HG02678 (cell line): ENCODE measurements around the gene MTMR11.

ENCODE experiments used
- ATAC-seq: cut with Tn5 transposase; IDR thresholded peaks from one replicate; pipeline ENCODE4 v1.9.1; 2021; ENCODE audit warnings: mild to moderate bottlenecking, moderate library complexity; ENCODE audit not compliant: unreplicated experiment

MTMR11 gene

DNA sequence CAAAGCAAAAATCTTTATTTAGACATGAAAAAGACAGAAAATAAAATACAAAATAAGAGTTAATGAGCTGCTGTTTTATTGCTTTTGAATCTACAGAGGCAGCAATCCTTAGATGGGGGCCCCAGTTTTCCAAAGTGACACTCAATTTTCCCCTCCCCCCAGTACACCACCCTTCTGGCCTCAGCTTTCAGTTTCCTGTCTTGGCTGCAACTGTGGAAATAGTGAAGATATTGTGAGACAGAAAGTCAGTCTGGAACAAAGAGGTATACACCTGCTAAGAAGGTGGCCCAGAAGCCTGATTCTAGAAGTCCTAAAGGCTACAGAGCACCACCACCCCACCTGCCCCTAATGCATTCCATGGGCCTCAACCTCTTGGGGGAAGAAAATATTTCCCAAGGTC is 1.1 kb upstream of the MTMR11 start:
- no peak for ATAC-seq

DNA sequence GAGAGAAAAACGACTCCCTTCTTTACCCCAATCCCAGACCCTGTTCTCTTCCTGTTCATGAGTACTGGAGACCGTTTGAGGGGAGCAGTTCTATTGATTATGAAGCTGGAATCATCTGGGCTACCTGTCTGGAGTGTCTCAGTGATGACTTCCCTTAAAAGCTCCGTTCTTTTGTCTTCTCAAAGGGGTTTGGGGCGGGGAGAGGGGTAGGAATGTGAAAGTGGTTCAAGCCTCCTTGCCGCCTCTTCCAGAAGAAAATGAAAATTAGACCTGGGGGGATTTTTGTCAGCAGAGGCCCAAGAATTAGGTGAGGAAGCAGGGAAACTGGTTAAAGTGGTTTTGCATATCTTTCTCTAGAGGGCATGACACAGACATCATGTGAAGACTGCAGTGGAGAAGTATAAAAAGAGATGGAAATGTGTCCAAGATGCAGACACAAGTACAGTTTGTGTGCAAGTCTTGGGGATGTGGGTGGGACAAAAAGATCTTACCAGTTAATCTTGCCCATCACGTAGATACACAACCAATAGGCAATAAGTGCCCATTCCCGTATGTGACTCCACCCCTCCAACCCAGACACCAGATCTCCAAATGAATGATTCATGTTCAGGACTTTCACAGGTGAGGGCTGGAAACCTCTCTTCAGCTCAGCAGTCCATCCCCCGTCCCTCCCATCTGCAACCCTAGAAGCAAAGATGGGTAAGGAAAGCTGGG is 470 bp upstream of the MTMR11 start:
- no peak for ATAC-seq

DNA sequence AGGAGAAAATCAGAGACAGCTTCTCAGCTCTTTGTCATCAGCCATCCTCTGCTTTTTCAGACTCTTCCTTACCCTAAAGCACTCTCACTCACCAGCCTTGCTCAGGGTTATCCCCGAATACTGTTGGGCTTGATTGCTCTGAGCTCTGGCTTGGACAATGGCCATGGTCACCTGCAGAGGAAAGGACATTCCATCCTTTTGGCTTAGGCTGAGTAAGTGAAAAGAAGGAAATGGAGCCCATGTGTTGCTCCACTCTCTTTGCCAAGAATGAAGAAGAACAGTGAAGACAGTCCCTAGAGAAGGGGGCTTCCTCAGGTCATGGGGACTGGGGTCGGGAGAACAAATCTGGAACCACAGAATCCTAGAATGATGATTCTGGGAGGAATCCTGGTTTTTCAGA is 2.3 kb downstream of the MTMR11 start:
- ATAC-seq: no peak

DNA sequence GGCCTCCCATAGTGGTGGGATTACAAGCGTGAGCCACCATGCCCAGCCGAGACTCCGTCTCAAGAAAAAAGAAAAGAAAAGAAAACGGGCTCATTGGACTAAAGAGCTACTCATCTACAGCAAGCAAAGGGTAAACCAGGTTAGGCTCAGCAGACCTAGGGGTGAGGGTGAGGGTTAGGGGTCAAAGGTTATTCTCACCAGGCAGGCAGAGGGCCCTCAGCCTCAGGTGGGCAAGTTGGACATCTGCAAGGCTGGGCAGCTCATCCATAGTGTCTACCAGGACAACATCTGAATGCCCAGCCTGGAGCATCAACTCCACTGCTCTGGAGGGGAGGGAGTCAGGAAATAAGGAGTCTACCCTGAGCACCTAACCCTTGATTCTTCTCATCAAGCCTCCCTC is 3.5 kb downstream of the MTMR11 start:
- ATAC-seq: no peak

DNA sequence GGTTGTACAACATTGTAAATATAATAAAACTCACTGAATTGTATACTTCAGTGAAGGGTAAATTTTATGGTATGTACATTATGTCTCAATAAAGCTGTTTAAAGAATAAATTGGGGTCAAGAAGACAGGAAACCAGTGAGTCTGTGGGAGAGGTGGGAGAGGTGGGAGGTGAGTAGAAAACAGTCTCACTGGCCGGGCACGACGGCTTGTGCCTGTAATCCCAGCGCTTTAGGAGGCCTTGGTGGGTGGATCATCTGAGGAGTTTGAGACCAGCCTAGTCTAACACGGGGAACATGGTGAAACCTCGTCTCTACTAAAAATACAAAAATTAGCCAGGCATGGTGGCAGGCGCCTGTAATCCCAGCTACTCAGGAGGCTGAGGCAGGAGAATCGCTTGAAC is 4.2 kb downstream of the MTMR11 start:
- no peak for ATAC-seq

DNA sequence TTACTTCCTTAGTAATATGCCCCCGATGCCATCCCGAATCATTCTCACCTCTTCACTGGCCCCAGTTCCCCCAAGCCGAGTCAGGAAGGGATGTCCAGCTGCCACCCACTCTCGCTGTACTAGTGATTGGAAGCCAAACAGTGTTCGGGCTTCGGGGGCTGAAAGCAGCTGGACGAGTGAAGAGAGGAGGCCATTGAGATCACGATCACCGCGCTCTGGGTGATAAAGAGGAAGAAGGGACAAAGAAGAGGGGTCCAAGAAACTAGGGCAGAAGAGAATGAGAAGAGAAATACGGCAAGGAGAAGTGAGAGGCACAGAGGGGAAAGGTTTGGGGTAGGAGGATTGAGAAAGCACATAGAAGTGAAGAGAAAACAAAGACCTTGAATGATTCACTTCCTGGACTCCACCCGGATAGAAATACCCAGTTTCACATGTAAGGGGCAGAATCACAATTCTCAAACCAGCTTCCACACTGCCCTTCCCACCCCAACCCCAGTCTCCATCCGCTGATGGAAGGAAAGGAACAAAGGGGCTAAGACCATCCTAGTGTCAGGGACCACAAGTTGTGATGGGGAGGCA is 5.4 kb downstream of the MTMR11 start:
- ATAC-seq: no peak

DNA sequence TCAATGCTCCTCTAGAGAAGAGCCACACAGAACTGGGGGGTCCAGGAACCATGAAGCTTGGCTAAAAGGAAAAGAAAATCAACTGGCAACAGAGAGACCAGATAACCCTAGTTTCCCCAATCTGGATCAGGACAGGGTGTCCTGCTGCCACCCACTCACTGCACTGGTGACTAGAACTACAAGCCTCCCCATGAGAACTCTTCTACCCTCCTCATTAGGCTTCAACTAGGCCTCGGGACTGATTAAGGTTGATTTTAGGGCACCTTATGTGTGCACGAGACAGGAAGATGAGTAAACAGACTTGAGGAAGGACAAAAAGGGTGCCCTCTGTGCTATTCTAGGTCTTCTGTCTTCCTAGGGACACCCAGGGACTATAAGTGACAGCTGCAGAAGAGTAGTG is 6.8 kb downstream of the MTMR11 start:
- no peak for ATAC-seq

DNA sequence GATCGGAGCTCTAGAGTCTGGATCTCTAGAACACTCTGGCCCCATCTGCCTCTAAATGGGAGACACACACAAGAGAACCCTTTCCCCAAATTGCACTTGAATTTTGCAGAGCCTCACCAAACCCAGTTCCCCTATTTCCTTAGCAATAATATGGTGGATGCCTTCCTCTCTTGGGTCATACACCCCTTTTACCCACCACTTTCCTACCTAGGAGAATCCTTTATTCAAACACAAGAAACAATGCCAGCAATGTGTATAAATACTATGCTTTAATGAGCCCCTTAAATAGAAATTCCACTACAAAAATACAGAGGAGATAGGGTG is 8.3 kb downstream of the MTMR11 start:
- ATAC-seq: no peak

DNA sequence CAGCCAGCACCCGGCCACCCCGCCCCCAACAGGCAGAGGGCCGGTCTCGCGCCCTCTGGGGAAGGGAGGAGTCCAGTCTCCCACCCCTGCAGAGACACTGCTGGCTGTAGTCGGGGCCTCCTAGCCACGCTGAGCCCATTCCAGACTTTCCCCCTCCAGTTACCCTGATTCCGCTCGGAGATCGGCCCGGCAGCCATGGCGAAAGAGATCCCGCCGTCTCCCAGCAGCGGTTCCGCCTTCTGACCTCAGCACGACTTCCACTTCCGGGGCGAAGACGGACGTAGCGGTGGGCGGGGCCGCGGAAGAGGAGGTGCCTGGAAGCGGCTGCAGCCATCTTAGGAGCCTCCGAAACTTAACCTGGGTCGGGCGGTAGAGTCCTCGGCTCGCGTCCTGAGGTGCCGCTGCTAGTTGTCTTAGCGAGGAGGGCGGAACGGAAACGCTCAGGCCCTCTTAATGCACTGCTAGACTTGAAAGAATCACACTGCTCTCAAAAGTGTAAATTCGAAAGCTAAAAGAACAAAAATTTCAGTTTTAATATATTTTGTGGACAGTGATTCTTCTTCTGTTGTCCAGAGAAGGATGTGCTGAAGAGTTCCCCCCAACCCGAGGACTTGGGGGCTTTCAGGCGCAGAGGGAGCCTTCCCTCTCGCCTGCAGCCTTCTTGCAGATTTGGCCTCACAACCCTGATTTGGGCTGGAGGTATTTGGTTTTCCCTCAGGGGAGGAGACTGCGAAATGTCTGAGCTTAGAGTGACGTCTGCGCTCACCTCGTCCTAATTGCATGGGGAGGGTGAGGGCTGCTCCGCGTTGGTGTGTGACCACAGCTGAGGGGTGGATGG is 8.9 kb downstream of the MTMR11 start, which contains the start of gene SF3B4:
SF3B4 (minus strand) TSS at position 241 of the 838 bp plus-strand sequence; CDS start at position 197, 44 bp downstream.
- ATAC-seq: peak; percentile 95

DNA sequence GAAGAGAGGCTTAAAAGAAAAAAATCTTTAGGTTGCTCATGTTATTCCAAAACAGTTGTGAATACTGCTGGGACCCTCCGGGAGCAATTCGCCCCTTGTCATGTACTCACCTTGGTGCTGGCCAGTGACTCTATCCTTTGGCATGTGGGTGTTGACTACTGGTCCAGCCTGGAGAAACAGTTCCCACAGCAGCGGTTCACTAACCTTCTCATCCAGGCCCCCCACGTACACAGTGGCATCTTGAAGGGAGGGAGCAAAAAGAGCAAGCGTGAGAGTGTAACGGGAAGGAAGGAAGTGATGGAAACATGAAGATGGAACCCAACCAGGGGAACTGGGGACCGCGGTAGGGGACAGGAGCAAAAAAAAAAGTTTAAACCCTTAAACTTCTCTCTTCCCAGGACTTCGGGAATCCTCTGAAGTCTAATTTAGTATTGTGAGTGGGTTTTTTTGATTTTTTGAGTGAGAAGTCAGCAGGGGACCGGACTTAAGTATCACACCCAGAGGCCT is 9.6 kb downstream of the MTMR11 start:
- ATAC-seq: peak; percentile 3

DNA sequence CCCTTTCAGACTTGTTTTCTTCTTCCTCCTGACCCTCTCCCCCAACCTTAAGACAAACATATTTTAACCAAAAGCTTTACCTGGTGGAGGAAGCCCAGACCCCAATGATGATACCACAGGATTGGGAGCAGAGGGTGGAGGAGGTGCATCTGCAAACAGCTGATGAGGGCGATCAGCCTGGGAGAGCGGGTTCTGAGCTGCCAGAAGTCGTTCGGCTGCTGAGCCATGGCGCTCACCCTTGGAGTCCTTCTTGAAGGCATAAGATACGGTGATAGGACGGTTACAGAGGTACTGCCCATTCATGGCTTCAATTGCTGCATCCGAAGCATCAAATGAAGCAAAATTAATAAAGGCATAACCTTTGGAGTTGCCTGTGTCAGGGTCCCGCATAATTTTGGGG is 10.4 kb downstream of the MTMR11 start:
- ATAC-seq: no peak

DNA sequence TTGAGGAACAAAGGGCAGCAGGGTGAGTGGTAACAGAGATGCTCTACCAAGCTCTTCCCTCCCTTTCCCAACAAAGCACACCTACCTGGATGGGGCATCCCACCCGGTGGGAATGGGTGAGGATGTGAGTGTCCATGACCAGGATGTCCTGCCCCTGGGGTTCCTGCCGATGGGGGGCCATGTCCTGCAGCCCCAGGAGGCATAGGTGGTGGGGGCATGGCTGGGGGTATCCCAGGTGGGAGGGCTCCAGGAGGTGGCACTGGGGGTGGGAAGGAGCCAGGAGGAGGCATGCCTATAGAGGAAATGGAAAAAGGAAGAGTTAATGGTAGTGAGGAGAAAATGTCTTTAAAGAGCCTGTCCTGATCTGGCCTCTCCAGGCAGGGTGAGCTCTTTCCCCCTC is 10.9 kb downstream of the MTMR11 start:
- no peak for ATAC-seq

DNA sequence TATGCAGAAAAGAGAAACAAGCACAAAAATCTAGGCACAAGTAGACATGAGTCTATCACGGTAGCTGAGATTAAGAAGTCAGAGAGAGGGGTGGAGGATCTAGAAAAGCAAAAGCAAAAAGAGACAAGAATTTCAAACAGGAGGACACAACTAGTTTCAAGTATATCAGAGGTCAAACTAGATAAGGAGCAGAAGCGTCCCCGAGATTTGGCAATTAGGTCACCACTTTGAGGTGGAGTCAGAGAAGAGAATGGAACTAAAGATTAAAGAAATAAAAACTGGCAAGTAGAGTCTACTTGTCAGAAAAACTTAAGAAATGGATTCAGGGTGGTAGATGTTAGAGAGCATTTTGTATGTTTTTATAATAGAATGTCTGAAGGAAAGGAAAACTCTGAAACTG is 11.3 kb downstream of the MTMR11 start:
- no peak for ATAC-seq

DNA sequence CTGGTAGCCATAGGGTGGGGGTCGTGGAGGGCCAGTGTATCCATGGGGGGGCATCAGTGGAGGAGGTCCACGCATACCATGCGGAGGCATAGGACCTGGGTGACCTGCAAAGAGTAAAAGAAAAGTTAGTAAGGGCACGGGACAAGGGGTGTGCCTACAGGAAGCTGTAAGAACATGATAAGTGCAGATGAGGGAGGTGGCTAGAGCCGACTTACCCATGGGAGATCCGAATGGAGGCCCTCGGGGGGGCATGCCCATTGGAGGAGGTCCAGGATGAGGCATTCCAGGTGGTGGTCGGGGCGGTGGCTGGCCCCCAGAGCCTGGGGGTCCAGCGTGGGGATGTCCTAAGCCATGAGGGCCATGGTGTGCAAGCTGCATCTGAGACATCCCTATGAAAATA is 13.1 kb downstream of the MTMR11 start:
- ATAC-seq: no peak

DNA sequence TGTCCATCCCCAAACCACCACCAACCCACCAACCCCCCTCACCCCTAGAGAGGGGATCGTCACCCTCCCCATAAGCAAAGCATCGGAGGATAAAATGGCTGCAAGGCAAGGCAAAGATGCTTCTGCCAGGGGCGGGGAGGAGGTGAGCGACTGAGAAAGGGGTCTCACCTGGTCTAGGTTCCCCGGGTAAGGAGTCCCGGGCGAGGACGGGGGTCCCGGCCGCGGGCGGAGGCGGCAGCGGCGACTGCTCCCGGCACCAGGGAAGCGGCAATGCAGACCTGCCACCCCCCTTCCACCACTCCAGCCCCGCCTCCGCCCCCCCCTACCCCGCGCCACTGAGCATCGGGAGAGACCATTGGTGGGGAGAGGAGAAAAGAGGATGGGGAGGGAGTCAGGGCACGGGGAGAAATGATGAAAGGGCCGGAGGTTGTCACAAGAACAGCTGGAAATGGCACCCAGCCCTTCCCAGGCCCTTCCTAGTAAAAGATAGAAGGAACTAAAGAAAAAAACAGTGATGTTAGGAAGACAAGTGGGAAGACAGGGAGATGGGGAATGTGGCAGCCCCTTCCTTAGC is 19.0 kb downstream of the MTMR11 start, which contains the start of gene SV2A:
SV2A (minus strand) TSS at position 274 of the 574 bp plus-strand sequence. CDS start 4,004 bp downstream, outside the sequence.
- ATAC-seq: no peak

DNA sequence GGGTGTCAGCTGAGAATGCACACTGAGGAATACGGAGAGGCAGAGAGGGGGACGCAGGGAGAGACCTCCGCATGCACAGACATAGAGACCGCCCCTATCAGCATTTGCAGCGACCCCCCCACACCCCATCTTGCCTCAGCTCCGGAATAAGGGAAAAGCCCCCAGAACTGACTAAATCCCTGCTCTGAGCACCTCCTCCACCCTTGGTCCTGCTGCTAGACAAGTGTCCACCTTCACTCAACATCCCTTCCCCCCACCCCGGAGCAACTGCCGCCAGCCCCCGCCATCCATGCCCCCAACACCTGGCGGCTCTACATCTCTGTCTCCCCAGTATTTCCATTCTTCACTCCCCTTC is 19.8 kb downstream of the MTMR11 start:
- no peak for ATAC-seq

DNA sequence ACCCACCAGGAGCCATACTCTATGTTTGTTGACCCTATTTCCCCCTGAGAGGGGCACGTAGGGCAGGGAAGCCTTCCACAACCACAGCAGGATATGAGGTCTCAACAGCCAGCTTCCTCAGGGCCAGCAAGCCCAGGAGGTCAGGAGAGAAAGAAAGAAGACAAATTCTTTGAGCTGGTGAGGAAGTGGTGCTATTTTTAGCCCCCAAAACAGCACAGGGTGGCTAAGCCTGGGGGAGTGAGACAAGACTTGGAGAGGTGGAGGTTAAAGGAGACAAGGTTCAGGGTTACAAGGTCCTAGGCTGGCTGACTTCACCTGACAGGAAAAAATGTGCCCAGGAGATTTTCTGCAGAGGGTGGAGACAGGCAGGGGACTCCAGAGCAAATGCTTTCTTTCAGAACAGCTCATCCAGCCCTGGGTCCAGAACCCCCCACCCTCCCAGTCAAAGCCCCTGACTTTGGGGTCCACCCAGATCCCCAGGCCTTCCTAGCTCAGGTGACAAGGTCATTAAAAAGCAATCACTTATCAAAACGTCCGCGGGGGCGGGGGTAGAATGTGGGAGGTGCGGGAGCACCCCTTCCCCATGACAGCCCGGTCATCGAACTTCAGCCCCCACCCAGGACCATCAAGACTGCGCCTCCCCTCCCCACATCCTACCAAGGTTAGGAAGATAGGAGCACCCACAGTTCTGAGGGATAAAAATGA is 20.3 kb downstream of the MTMR11 start:
- no peak for ATAC-seq

DNA sequence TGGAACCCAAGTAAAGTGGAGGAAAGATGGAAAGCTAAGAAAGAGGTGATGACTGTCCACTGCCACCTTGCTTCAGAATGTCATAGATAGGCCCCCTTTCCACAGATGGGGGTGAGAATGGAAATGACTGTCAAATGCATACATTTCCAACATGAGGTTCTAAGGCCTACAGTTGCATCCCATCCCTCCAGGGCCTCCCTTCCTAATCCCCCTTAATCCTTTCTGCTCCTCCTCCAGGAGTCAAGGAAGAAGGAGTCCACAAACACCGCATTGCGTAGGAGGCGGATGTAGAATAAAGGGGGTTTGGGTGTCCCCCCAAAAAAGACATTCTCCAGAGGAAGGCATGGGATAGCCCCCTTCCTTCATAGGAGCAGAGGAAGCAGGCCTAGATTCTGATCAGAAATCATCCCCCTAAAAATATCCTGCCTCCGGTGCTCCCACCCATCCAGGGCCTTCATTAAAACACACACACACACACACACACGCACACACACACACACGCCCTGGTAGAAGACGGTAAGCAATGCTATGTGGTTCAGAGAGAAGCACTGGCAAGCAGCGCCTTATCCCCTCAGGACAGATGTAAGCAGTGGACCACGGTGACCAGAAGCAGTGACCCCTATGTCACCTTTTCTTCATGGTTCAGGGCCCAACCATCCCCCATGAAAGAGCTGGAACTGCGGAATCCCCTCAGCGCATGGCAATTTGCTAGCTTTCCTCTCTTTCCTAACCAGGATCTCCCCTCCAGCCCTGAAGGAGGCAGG is 21.1 kb downstream of the MTMR11 start:
- no peak for ATAC-seq

DNA sequence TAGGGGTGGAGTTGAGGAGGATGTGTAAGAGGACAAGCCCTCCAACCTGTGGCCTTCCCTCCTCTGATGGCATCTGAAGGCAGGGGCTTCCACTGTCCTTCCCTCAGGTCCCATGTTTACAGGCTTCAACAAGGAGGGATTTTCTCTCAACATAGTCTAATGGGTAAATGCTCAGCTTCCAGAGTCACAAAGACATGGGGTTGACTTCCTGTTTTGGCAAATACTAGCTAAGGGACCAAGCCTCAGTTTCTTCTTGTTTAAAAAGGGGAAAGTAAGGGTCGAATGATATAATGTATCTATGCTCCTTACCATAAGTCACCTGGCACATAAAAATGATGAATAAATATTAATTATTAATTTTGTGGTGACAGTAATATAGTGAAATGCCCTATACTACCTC is 22.1 kb downstream of the MTMR11 start:
- ATAC-seq: no peak

DNA sequence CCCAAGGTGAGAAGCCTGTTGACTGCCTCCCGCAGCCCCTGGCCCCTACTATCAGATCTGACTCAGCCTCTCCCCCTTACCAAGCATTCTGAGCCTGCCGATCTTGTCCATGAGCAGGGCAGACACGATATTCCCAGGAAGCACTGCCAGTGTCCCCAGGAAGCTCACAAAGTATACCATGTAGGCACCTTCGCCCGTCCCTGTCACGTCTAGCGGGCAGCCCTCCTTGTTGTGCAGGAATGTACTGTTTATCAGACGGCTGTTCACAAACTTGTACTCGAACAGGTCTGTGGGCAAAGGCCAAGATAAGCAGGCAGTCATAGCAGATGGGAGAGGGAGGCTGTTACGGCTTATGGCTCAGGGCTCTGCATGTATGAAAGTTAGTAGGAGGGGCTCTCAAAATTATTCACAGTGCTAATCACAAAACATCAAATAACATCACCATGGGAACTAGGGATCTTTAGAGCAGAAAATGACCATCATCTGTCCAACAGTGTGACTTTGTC is 30.1 kb downstream of the MTMR11 start:
- ATAC-seq: no peak
